Stomach (tissue), 9 donors: Measurements from ENCODE around the gene TNRC6B. TPM values are rescaled to one million over a fixed set of nuclear protein-coding genes. Genes with fewer than 3 reads are reported as not detected.
"Not testable (repeated sequence)": the region's sequence is repeated elsewhere in the genome, so short reads cannot be mapped to it uniquely, and the experiment has no call there.

Experiments used
- DNase-seq, 2 donors: peaks; one replicate each; pipeline versions ENCODE4 v3.0.0 to v3.0.0-alpha.2; 2013 to 2019
- H3K27ac ChIP-seq, 5 donors: fragments of 200-600 bp in 4 of 5; sonication (generic) in 4 of 5; one replicate each; pipeline ENCODE4 v1.5.1; 2013 to 2019; ENCODE audit warnings: mild to moderate bottlenecking in 1 of 5, moderate library complexity in 1 of 5
- H3K27me3 ChIP-seq, 3 donors: fragments of 200-600 bp; sonication (generic); one replicate each; pipeline ENCODE4 v1.5.1; 2017 to 2019; ENCODE audit warnings: mixed run types in 1 of 3
- H3K36me3 ChIP-seq, 4 donors: fragments of 200-600 bp; sonication (generic); 1 replicate in 3 of 4; 2 replicates in 1 of 4; pipeline ENCODE4 v1.5.1; 2016 to 2019
- H3K4me1 ChIP-seq, 4 donors: fragments of 200-600 bp; sonication (generic); one replicate each; pipeline ENCODE4 v1.5.1; 2016 to 2019
- H3K4me3 ChIP-seq, 4 donors: fragments of 200-600 bp; sonication (generic) in 3 of 4; one replicate each; pipeline ENCODE4 v1.5.1; 2016 to 2019; ENCODE audit warnings: mild to moderate bottlenecking in 1 of 4
- H3K9me3 ChIP-seq, 4 donors: fragments of 200-600 bp; sonication (generic); one replicate each; pipeline ENCODE4 v1.5.1; 2016 to 2019
- EP300 ChIP-seq: sonication (generic); formaldehyde crosslinking; IDR thresholded peaks from one replicate; pipeline ENCODE4 v1.6.1; 2017; ENCODE audit warnings: antibody characterized with exemption
- POLR2A ChIP-seq, 4 donors: fragments of 450-650 bp; IDR thresholded peaks; one replicate each; pipeline ENCODE4 v1.6.1; 2016; ENCODE audit warnings: antibody characterized with exemption in 4 of 4, control low read depth in 2 of 4, mild to moderate bottlenecking in 1 of 4, moderate library complexity in 1 of 4
- POLR2AphosphoS5 ChIP-seq, 3 donors: sonication (generic); formaldehyde crosslinking; IDR thresholded peaks; one replicate each; pipeline ENCODE4 v1.6.1; 2016; ENCODE audit warnings: antibody characterized with exemption in 3 of 3
- WGBS, 5 donors: extraction: QIAGEN DNeasy Blood & Tissue Kit in 3 of 5; methylation state at CpG; one replicate each; pipeline versions ENCODE4 v1.1.5 to v1.1.7; 2013 to 2018; 5-methylcytosine and 5-hydroxymethylcytosine counted together
- intact Hi-C: fragments of 100-400 bp; cut with DNase I; formaldehyde crosslinking; loops from one replicate; pipeline ENCODE4 v1.15.1; 2023; ENCODE audit warnings: low total_unique reads
- polyA plus RNA-seq, 3 donors: library from polyadenylated mRNA; stranded (reverse); fragments of 200-250 nt; gene quantifications; one replicate each; pipeline ENCODE4 v1.2.3, GENCODE V29; 2013
- total RNA-seq, 5 donors: library from RNA; depleted of rRNA; stranded (reverse); fragments of >200 nt; gene quantifications; one replicate each; pipeline versions ENCODE4 v1.1.0 to v1.2.3, GENCODE V29; 2014 to 2016
- TF ChIP-seq, protein P1 (sequence below), 7 experiments: fragments of 450-650 bp in 4 of 7; fragments of 200-600 bp in 3 of 7; sonication (generic) in 3 of 7; IDR thresholded peaks; one replicate each; pipeline ENCODE4 v1.5.1; 2016 to 2019; ENCODE audit warnings: antibody characterized with exemption in 7 of 7, control low read depth in 2 of 7, mild to moderate bottlenecking in 1 of 7
- donor health status: healthy with polysubstance abuse.
- donor health status: Bipolar disorder and iron deficiency.
- donor health status: healthy.

The TNRC6B gene
- total and polyA plus RNA-seq, 8 donors: 0.88 to 316 (median 18.0) TPM

DNA sequence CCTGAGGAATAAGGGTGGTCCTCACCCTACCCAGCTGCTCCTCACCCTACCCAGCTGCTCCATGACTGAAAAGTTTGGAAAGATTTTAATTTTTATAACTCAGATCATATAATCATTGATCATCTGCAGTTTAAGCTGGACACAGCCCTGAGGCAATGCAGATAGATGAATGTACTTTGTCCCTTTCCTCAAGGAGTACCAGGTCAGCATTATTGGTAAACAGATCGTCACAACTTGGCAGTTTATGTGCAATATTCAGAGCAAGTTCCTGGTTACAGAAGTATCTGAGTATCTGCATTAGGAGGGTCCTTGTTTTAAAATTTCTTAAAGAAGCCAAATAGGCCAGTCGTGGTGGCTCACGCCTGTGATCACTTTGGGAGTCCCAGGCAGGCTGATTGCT lies 3.6 kb downstream of the TNRC6B start:
- Histone ChIP-seq H3K27ac (peak overlapping the region; percentile 17 to 84 (median 65)), H3K4me1 (peaks cover 80 to 91% (median 87%) of the 10 kb centered on the region in 4 donors), H3K27me3 (no peaks in the 10 kb centered on the region), H3K4me3 (no peak overlapping the region), H3K9me3 (no peaks in the 10 kb centered on the region), H3K36me3 (no peaks in the 10 kb centered on the region)
- intact Hi-C loops: no loop called here
- no peak for DNase-seq
- no peak for TF ChIP-seq POLR2A (IDR thresholded peaks at IDR 0.05)
- TF ChIP-seq, protein P1, sequence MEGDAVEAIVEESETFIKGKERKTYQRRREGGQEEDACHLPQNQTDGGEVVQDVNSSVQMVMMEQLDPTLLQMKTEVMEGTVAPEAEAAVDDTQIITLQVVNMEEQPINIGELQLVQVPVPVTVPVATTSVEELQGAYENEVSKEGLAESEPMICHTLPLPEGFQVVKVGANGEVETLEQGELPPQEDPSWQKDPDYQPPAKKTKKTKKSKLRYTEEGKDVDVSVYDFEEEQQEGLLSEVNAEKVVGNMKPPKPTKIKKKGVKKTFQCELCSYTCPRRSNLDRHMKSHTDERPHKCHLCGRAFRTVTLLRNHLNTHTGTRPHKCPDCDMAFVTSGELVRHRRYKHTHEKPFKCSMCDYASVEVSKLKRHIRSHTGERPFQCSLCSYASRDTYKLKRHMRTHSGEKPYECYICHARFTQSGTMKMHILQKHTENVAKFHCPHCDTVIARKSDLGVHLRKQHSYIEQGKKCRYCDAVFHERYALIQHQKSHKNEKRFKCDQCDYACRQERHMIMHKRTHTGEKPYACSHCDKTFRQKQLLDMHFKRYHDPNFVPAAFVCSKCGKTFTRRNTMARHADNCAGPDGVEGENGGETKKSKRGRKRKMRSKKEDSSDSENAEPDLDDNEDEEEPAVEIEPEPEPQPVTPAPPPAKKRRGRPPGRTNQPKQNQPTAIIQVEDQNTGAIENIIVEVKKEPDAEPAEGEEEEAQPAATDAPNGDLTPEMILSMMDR (IDR thresholded peaks at IDR 0.05): no peak
- TF ChIP-seq POLR2AphosphoS5 (IDR thresholded peaks at IDR 0.05): no peak
- no peak for TF ChIP-seq EP300
- 16 to 67% (median 64%) methylated on average over 1 to 3 of the region's 3 CpGs for WGBS, 5 donors

GRCh38 chr22:40182231-40182835 lies 4.6 kb downstream of the TNRC6B start:
- no peak overlapping the region for H3K4me3 ChIP-seq
- no peak for TF ChIP-seq POLR2AphosphoS5 (IDR thresholded peaks at IDR 0.05)
- TF ChIP-seq POLR2A (IDR thresholded peaks at IDR 0.05): no peak
- TF ChIP-seq, protein P1 (IDR thresholded peaks at IDR 0.05): no peak
- no peak for TF ChIP-seq EP300
- WGBS, 5 donors: 48 to 55% (median 51%) methylated on average over 4 of the region's 4 CpGs
- peaks cover 70 to 86% (median 81%) of the 10 kb centered on the region in 4 donors for H3K4me1 ChIP-seq
- no peaks in the 10 kb centered on the region for H3K36me3 ChIP-seq
- DNase-seq: no peak
- intact Hi-C loops: no loop called here
- H3K27me3 ChIP-seq: no peaks in the 10 kb centered on the region
- peak overlapping the region in 4 of 5 donors; percentile 62 to 79 (median 66) for H3K27ac ChIP-seq
- H3K9me3 ChIP-seq: no peaks in the 10 kb centered on the region

DNA sequence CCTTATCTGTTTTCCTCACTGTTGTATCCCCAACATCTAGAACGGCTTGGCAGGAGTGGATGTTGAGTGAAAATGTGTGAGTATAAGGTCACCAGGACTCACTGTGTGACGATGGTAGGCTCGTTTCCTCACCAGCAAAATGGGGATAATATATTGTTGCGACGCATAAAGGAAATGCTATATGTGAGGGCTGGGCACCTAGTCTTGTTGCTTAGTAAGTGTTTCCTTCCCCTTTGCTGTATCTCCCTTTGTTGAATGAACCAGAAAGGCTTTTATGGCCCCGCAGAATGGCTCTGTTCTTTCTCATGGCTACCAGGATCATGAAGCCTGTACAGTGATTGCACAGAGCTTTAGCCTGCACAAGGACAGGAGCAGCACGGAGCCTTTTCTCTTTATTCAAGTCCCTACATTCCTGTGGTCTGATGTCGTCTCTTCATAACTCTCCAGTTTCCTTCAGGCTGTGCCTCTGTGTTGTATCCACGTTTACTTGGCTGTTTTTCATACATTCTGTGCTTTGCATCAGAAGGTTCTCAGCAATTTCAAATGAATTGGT lies 5.4 kb downstream of the TNRC6B start:
- DNase-seq: peak in 1 of 2 donors; percentile 80
- intact Hi-C loops: no loop called here
- H3K27me3 ChIP-seq: no peaks in the 10 kb centered on the region
- 21 to 24% (median 23%) methylated on average over 9 of the region's 9 CpGs for WGBS, 5 donors
- peak overlapping the region in 1 of 4 donors; percentile 5 for H3K4me3 ChIP-seq
- H3K4me1 ChIP-seq: peaks cover 77 to 92% (median 85%) of the 10 kb centered on the region in 4 donors
- H3K27ac ChIP-seq: peak overlapping the region; percentile 18 to 79 (median 65)
- TF ChIP-seq, protein P1 (IDR thresholded peaks at IDR 0.05): no peak
- TF ChIP-seq EP300: no peak
- peak in 1 of 3 donors; percentile 45 for TF ChIP-seq POLR2AphosphoS5 (IDR thresholded peaks at IDR 0.05)
- no peak for TF ChIP-seq POLR2A (IDR thresholded peaks at IDR 0.05)
- no peaks in the 10 kb centered on the region for H3K36me3 ChIP-seq
- H3K9me3 ChIP-seq: no peaks in the 10 kb centered on the region

- H3K36me3 ChIP-seq, H3K27me3 ChIP-seq, H3K4me3 ChIP-seq, H3K9me3 ChIP-seq, intact Hi-C loops, DNase-seq: not testable (repeated sequence)
- 55 to 71% (median 63%) methylated on average over 13 of the region's 13 CpGs for WGBS, 5 donors
- Histone ChIP-seq H3K4me1 (peaks cover 82 to 97% (median 89%) of the 10 kb centered on the region in 4 donors), H3K27ac (peak overlapping the region in 4 of 5 donors; percentile 62 to 79 (median 66))
Observed at GRCh38 chr22:40183603-40184002, 5.9 kb downstream of the TNRC6B start.

- intact Hi-C loops: no loop called here
- Histone ChIP-seq H3K36me3 (no peaks in the 10 kb centered on the region), H3K4me1 (peaks cover 70 to 98% (median 85%) of the 10 kb centered on the region in 4 donors), H3K4me3 (no peak overlapping the region), H3K27me3 (no peaks in the 10 kb centered on the region), H3K27ac (no peak overlapping the region), H3K9me3 (no peaks in the 10 kb centered on the region)
- no peak for DNase-seq
- no peak for TF ChIP-seq POLR2A (IDR thresholded peaks at IDR 0.05)
- TF ChIP-seq POLR2AphosphoS5 (IDR thresholded peaks at IDR 0.05): no peak
- TF ChIP-seq EP300: no peak
- TF ChIP-seq, protein P1 (IDR thresholded peaks at IDR 0.05): no peak
- WGBS, 5 donors: 38 to 62% (median 52%) methylated on average over 7 of the region's 7 CpGs
Observed at GRCh38 chr22:40187389-40187788, 9.7 kb downstream of the TNRC6B start.
